Spinal cord (tissue), 10 donors: Measurements from ENCODE around the gene LRP6. TPM values are rescaled to one million over a fixed set of nuclear protein-coding genes. Genes with fewer than 3 reads are reported as not detected.
A peak's percentile ranks its signal among the peaks of the same experiment; 100 is the strongest.

Source experiments
- DNase-seq, 6 donors: peaks; one replicate each; pipeline versions ENCODE4 v3.0.0 to v3.0.0-alpha.2; 2013 to 2015; ENCODE audit warnings: low spot score in 6 of 6, low read depth in 4 of 6
- H3K27ac ChIP-seq: one replicate; pipeline ENCODE4 v1.5.1; 2013; ENCODE audit warnings: low read depth, low read length, control low read depth
- H3K27me3 ChIP-seq: one replicate; pipeline ENCODE4 v1.6.1; 2013; ENCODE audit warnings: low read length; ENCODE audit not compliant: control insufficient read depth, insufficient read depth
- H3K36me3 ChIP-seq: one replicate; pipeline ENCODE4 v1.6.1; 2013; ENCODE audit warnings: low read length; ENCODE audit not compliant: control insufficient read depth, insufficient read depth
- H3K4me1 ChIP-seq: one replicate; pipeline ENCODE4 v1.6.1; 2013; ENCODE audit warnings: low read length; ENCODE audit not compliant: control insufficient read depth, insufficient read depth
- H3K4me3 ChIP-seq: one replicate; pipeline ENCODE4 v1.5.1; 2013; ENCODE audit warnings: low read depth, low read length, control low read depth
- H3K9me3 ChIP-seq: one replicate; pipeline ENCODE4 v1.6.1; 2013; ENCODE audit warnings: low read length; ENCODE audit not compliant: control insufficient read depth, insufficient read depth
- WGBS: methylation state at CpG from one replicate; pipeline ENCODE4 v1.1.5; 2013; ENCODE audit warnings: missing lambda C conversion rate; ENCODE audit not compliant: insufficient coverage; 5-methylcytosine and 5-hydroxymethylcytosine counted together
- polyA plus RNA-seq, 2 donors: library from polyadenylated mRNA; unstranded; fragments of 120-200 nt; gene quantifications; one replicate each; pipeline ENCODE4 v1.2.1, GENCODE V29; 2013; ENCODE audit not compliant: insufficient read length in 2 of 2
- total RNA-seq, 2 donors: library from RNA; depleted of rRNA in 1 of 2; stranded (reverse); fragments of 120-200 nt in 1 of 2; fragments of >200 nt in 1 of 2; gene quantifications; one replicate each; pipeline versions ENCODE4 v1.2.3 to v1.2.4, GENCODE V29; 2013 to 2014
- donor health status: healthy.

The LRP6 gene
- total and polyA plus RNA-seq, 4 donors: 21.5 to 63.7 (median 43.1) TPM

GRCh38 chr12:12221560-12221959 lies 45.3 kb downstream of the LRP6 start:
- Histone ChIP-seq H3K4me3 (no peak overlapping the region), H3K9me3 (peaks cover 1% of the 10 kb centered on the region), H3K36me3 (no peaks in the 10 kb centered on the region), H3K4me1 (no peaks in the 10 kb centered on the region), H3K27me3 (no peaks in the 10 kb centered on the region), H3K27ac (no peak overlapping the region)
- peak in 1 of 6 donors; percentile 67 for DNase-seq
- WGBS: no CpG with 5 or more reads among the region's 2 CpGs

- 82% methylated on average over 5 of the region's 9 CpGs for WGBS
- Histone ChIP-seq H3K36me3 (no peaks in the 10 kb centered on the region), H3K27ac (no peak overlapping the region), H3K9me3 (no peaks in the 10 kb centered on the region), H3K27me3 (no peaks in the 10 kb centered on the region), H3K4me3 (no peak overlapping the region), H3K4me1 (no peaks in the 10 kb centered on the region)
- DNase-seq: no peak
Measured at GRCh38 chr12:12219664-12220063, 47.2 kb downstream of the LRP6 start.

- H3K27ac ChIP-seq: no peak overlapping the region
- H3K9me3 ChIP-seq: no peaks in the 10 kb centered on the region
- DNase-seq: no peak
- WGBS: no CpG with 5 or more reads among the region's 5 CpGs
- H3K4me1 ChIP-seq: no peaks in the 10 kb centered on the region
- no peak overlapping the region for H3K4me3 ChIP-seq
- no peaks in the 10 kb centered on the region for H3K36me3 ChIP-seq
- no peaks in the 10 kb centered on the region for H3K27me3 ChIP-seq
Measured at GRCh38 chr12:12217018-12217359, 49.9 kb downstream of the LRP6 start.

GRCh38 chr12:12216349-12217017 lies 50.4 kb downstream of the LRP6 start:
- Histone ChIP-seq H3K4me3 (no peak overlapping the region), H3K9me3 (no peaks in the 10 kb centered on the region), H3K27ac (no peak overlapping the region), H3K36me3 (no peaks in the 10 kb centered on the region), H3K27me3 (no peaks in the 10 kb centered on the region), H3K4me1 (no peaks in the 10 kb centered on the region)
- 45% methylated on average over 1 of the region's 3 CpGs for WGBS
- no peak for DNase-seq

GRCh38 chr12:12214635-12215131 lies 52.2 kb downstream of the LRP6 start:
- Histone ChIP-seq H3K4me3 (no peak overlapping the region), H3K36me3 (no peaks in the 10 kb centered on the region), H3K9me3 (no peaks in the 10 kb centered on the region), H3K27ac (no peak overlapping the region), H3K4me1 (no peaks in the 10 kb centered on the region), H3K27me3 (no peaks in the 10 kb centered on the region)
- no peak for DNase-seq
- WGBS: 7% methylated on average over 2 of the region's 3 CpGs

GRCh38 chr12:12214201-12214600 lies 52.6 kb downstream of the LRP6 start:
- no peaks in the 10 kb centered on the region for H3K9me3 ChIP-seq

GRCh38 chr12:12212769-12213168 lies 54.1 kb downstream of the LRP6 start:
- Histone ChIP-seq H3K27ac (no peak overlapping the region), H3K9me3 (no peaks in the 10 kb centered on the region), H3K36me3 (no peaks in the 10 kb centered on the region), H3K4me1 (no peaks in the 10 kb centered on the region), H3K4me3 (no peak overlapping the region), H3K27me3 (no peaks in the 10 kb centered on the region)
- WGBS: no CpG with 5 or more reads among the region's 1 CpG
- no peak for DNase-seq

More at GRCh38 chr12:12214201-12214600, 52.6 kb downstream of the LRP6 start:
- Histone ChIP-seq H3K27me3 (no peaks in the 10 kb centered on the region), H3K4me1 (no peaks in the 10 kb centered on the region), H3K36me3 (no peaks in the 10 kb centered on the region), H3K27ac (no peak overlapping the region), H3K4me3 (no peak overlapping the region)
- no peak for DNase-seq

GRCh38 chr12:12210983-12211382 lies 55.9 kb downstream of the LRP6 start:
- WGBS: 100% methylated on average over 2 of the region's 5 CpGs
- Histone ChIP-seq H3K27ac (no peak overlapping the region), H3K9me3 (no peaks in the 10 kb centered on the region), H3K4me1 (no peaks in the 10 kb centered on the region), H3K27me3 (no peaks in the 10 kb centered on the region), H3K36me3 (no peaks in the 10 kb centered on the region), H3K4me3 (no peak overlapping the region)
- no peak for DNase-seq

GRCh38 chr12:12210416-12210815 lies 56.4 kb downstream of the LRP6 start:
- no peak for DNase-seq
- H3K4me1 ChIP-seq: no peaks in the 10 kb centered on the region
- H3K4me3 ChIP-seq: no peak overlapping the region
- no peaks in the 10 kb centered on the region for H3K36me3 ChIP-seq
- no peaks in the 10 kb centered on the region for H3K27me3 ChIP-seq
- no peak overlapping the region for H3K27ac ChIP-seq
- WGBS: no CpG with 5 or more reads among the region's 1 CpG
- H3K9me3 ChIP-seq: no peaks in the 10 kb centered on the region

- WGBS: 100% methylated on average over 2 of the region's 3 CpGs
- Histone ChIP-seq H3K27ac (no peak overlapping the region), H3K27me3 (no peaks in the 10 kb centered on the region), H3K9me3 (no peaks in the 10 kb centered on the region), H3K36me3 (no peaks in the 10 kb centered on the region), H3K4me1 (no peaks in the 10 kb centered on the region), H3K4me3 (no peak overlapping the region)
- no peak for DNase-seq
Measured at GRCh38 chr12:12209675-12210074, 57.2 kb downstream of the LRP6 start.
